Measurements from ENCODE around the gene FN3KRP.

DNA sequence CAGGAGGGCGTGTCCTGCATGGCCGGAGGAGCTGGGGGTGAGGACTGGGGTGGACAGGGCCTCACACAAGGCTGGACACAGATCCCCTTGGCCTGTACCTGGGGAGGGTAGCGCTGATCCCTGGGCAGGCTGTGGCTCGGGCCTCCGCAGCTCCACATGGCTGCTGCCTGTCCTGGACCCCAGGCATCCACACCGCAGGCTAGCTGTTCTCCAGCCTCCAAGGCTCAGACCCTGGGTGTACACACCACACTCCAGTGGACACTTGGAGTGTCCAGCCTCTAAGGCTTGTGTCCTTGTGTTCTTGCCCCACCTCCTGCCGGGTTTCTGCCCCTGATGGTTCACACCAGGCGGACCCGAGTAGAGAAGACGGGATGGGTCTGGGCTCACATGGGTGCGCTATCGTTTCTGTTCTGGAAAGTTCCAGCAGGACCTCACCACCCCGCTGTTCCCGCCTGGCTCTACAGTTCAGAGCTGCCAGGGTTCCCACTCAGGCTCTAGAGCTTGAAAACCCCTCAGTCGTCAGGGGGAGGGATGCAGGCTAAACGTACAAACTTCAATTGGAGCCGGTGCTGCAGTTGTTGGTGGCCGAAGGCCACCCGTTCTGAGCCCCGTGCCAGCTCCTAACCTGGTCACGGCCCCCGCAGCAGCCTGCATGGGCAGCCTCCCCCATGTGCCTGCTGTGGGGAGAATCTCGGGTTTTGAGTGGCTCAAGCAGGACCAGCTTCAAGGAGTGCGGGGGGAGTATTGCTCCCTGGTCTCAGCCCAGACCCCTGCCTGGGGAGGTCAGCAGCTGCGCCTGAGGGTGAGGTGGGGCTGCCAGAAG, 6.6 kb upstream of the FN3KRP start:
- TF ChIP-seq, protein P1, sequence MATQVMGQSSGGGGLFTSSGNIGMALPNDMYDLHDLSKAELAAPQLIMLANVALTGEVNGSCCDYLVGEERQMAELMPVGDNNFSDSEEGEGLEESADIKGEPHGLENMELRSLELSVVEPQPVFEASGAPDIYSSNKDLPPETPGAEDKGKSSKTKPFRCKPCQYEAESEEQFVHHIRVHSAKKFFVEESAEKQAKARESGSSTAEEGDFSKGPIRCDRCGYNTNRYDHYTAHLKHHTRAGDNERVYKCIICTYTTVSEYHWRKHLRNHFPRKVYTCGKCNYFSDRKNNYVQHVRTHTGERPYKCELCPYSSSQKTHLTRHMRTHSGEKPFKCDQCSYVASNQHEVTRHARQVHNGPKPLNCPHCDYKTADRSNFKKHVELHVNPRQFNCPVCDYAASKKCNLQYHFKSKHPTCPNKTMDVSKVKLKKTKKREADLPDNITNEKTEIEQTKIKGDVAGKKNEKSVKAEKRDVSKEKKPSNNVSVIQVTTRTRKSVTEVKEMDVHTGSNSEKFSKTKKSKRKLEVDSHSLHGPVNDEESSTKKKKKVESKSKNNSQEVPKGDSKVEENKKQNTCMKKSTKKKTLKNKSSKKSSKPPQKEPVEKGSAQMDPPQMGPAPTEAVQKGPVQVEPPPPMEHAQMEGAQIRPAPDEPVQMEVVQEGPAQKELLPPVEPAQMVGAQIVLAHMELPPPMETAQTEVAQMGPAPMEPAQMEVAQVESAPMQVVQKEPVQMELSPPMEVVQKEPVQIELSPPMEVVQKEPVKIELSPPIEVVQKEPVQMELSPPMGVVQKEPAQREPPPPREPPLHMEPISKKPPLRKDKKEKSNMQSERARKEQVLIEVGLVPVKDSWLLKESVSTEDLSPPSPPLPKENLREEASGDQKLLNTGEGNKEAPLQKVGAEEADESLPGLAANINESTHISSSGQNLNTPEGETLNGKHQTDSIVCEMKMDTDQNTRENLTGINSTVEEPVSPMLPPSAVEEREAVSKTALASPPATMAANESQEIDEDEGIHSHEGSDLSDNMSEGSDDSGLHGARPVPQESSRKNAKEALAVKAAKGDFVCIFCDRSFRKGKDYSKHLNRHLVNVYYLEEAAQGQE (IDR thresholded peaks at IDR 0.05; ENCODE audit: insufficient read depth in 1 of 2, low read depth in 2 of 2, low read length in 2 of 2), result no peak
- TF ChIP-seq TAF1 (IDR thresholded peaks at IDR 0.05; ENCODE audit: borderline replicate concordance, insufficient read depth, low read length) (no peak), POLR2AphosphoS5 (IDR thresholded peaks at IDR 0.05; ENCODE audit: low read depth, low read length) (no peak)
